GM23338 (cell line): ENCODE results near the gene ITPR2. TPM values are rescaled to one million over a fixed set of nuclear protein-coding genes. Genes with fewer than 3 reads are reported as not detected.
A peak's percentile ranks its signal among the peaks of the same experiment; 100 is the strongest.

ENCODE experiments used
- ATAC-seq: fragments of 200-7000 bp; cut with Tn5 transposase; 3 replicates; pipeline ENCODE4 v1.9.1; 2020
- DNase-seq: peaks from one replicate; pipeline ENCODE4 v3.0.0-alpha.2; 2015; ENCODE audit warnings: low spot score
- H2AFZ ChIP-seq: fragments of 200-600 bp; sonication (generic); 2 replicates; pipeline ENCODE4 v1.8.0; 2016; ENCODE audit warnings: antibody characterized with exemption, mild to moderate bottlenecking, moderate library complexity
- H3F3A ChIP-seq: fragments of 200-600 bp; sonication (generic); replicated peaks from 2 replicates; pipeline ENCODE4 v1.8.0; 2017; ENCODE audit warnings: antibody characterized with exemption, mixed run types, low read depth
- H3K27ac ChIP-seq: fragments of 200-600 bp; sonication (generic); 2 replicates; pipeline ENCODE4 v1.6.1; 2016; ENCODE audit warnings: low read depth
- H3K27me3 ChIP-seq: fragments of 200-600 bp; sonication (generic); 2 replicates; pipeline ENCODE4 v1.8.0; 2016; ENCODE audit warnings: mild to moderate bottlenecking, mixed run types, moderate library complexity; ENCODE audit not compliant: insufficient read depth
- H3K36me3 ChIP-seq: fragments of 200-600 bp; sonication (generic); 2 replicates; pipeline ENCODE4 v1.8.0; 2016; ENCODE audit warnings: mild to moderate bottlenecking; ENCODE audit not compliant: insufficient read depth
- H3K4me1 ChIP-seq: fragments of 200-600 bp; sonication (generic); 2 replicates; pipeline ENCODE4 v1.8.0; 2016; ENCODE audit warnings: mild to moderate bottlenecking, moderate library complexity; ENCODE audit not compliant: insufficient read depth
- H3K4me2 ChIP-seq: fragments of 200-600 bp; sonication (generic); 2 replicates; pipeline ENCODE4 v1.7.1; 2017; ENCODE audit warnings: mixed run types
- H3K4me3 ChIP-seq: fragments of 200-600 bp; sonication (generic); 2 replicates; pipeline ENCODE4 v1.6.1; 2016; ENCODE audit warnings: mixed run types
- H3K79me2 ChIP-seq: fragments of 200-600 bp; sonication (generic); replicated peaks from 2 replicates; pipeline ENCODE4 v1.8.0; 2017; ENCODE audit warnings: mild to moderate bottlenecking; ENCODE audit not compliant: insufficient read depth
- H3K9me2 ChIP-seq: fragments of 200-600 bp; sonication (generic); 2 replicates; pipeline ENCODE4 v1.8.0; 2017; ENCODE audit not compliant: insufficient read depth
- H4K20me1 ChIP-seq: fragments of 200-600 bp; sonication (generic); replicated peaks from 2 replicates; pipeline ENCODE4 v1.8.0; 2017; ENCODE audit warnings: mild to moderate bottlenecking; ENCODE audit not compliant: insufficient read depth
- H3K27ac Mint-ChIP-seq: 2 replicates; pipeline ENCODE4 v1.8.0; 2020; ENCODE audit warnings: inconsistent platforms, mild to moderate bottlenecking, moderate library complexity, mixed read lengths
- H3K27me3 Mint-ChIP-seq: 3 replicates; pipeline ENCODE4 v1.8.0; 2022; ENCODE audit warnings: low read depth, mild to moderate bottlenecking, moderate library complexity, mixed read lengths, inconsistent platforms; ENCODE audit not compliant: insufficient read depth, poor library complexity
- H3K36me3 Mint-ChIP-seq: 3 replicates; pipeline ENCODE4 v1.8.0; 2021; ENCODE audit warnings: low read depth, mild to moderate bottlenecking, inconsistent platforms, moderate library complexity, mixed read lengths
- H3K4me1 Mint-ChIP-seq: 3 replicates; pipeline ENCODE4 v1.8.0; 2020; ENCODE audit warnings: mild to moderate bottlenecking, inconsistent platforms, mixed read lengths
- H3K4me3 Mint-ChIP-seq: 3 replicates; pipeline ENCODE4 v1.8.0; 2021; ENCODE audit warnings: moderate library complexity, mild to moderate bottlenecking, inconsistent platforms, mixed read lengths
- H3K9me3 Mint-ChIP-seq: 3 replicates; pipeline ENCODE4 v1.8.0; 2020; ENCODE audit warnings: moderate library complexity, mild to moderate bottlenecking, inconsistent platforms, mixed read lengths
- EZH2 ChIP-seq: fragments of 200-600 bp; sonication (generic); IDR thresholded peaks from one replicate; pipeline ENCODE4 v1.8.0; 2017; ENCODE audit warnings: antibody characterized with exemption, mild to moderate bottlenecking, low read depth; ENCODE audit not compliant: unreplicated experiment
- JUNB ChIP-seq: IDR thresholded peaks from one replicate; pipeline ENCODE4 v1.6.1; 2016; ENCODE audit warnings: antibody characterized with exemption; ENCODE audit not compliant: unreplicated experiment
- POLR2AphosphoS5 ChIP-seq: IDR thresholded peaks from 2 replicates; pipeline ENCODE4 v1.6.1; 2016; ENCODE audit warnings: antibody characterized with exemption, low read depth
- ZNF114 ChIP-seq: fragments of 250-450 bp; sonication (Bioruptor Pico); IDR thresholded peaks from 2 replicates; pipeline ENCODE4 v1.5.0; 2020; ENCODE audit warnings: mild to moderate bottlenecking, moderate library complexity
- ZNF331 ChIP-seq: fragments of 250-450 bp; sonication (Bioruptor Pico); IDR thresholded peaks from 2 replicates; pipeline ENCODE4 v1.5.0; 2020; ENCODE audit warnings: low read depth, mild to moderate bottlenecking, moderate library complexity
- polyA plus RNA-seq: library from polyadenylated mRNA; unstranded; fragments of >200 nt; fragmentation: Nextera tagmentation; extraction: Ambion mirVana; gene quantifications from 2 replicates; pipeline ENCODE4 v1.2.1, GENCODE V29; 2016
- total RNA-seq: library from RNA; depleted of rRNA; stranded (reverse); fragments of >200 nt; shearing (Covaris generic); gene quantifications from 2 replicates; pipeline ENCODE4 v1.2.3, GENCODE V29; 2014
- TF ChIP-seq, protein P1 (sequence below), 2 experiments: fragments of 200-600 bp in 1 of 2; sonication (generic) in 1 of 2; conservative IDR thresholded peaks; 2 replicates each; pipeline versions ENCODE4 v1.5.1 to v1.6.1; 2016 to 2017; ENCODE audit warnings: antibody characterized with exemption in 2 of 2, low read depth in 2 of 2, mild to moderate bottlenecking in 2 of 2, moderate library complexity in 1 of 2
- TF ChIP-seq, protein P2 (sequence below): IDR thresholded peaks from one replicate; pipeline ENCODE4 v1.6.1; 2018; ENCODE audit warnings: antibody characterized with exemption; ENCODE audit not compliant: unreplicated experiment

ITPR2 gene
- total and polyA plus RNA-seq, 2 experiments from 2014 or later, result 44.5 to 65.2 TPM

DNA sequence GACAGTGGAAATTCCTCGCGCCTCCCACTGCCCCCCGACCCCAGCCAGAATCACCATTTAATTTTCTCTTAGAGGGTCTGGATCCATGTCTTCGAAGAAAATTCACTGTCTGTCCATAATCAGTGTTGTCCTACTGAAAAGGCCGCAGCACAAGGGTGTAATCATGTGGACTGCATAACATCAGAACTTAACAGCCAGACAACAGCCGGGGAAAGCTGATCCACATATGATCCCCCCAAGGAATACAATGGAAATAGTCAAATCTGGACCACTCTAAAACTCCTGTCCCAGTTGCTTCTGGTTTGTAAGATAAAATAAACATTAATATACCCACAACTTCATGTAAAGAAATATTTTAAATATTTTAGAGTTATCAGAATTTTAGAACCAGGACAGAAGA is 460.1 kb downstream of the ITPR2 start:
- Histone ChIP-seq H4K20me1 (no peaks in the 10 kb centered on the region), H3K4me2 (no peak overlapping the region), H3K4me3 (no peak overlapping the region), H3K27ac (no peak overlapping the region), H3K4me1 (no peaks in the 10 kb centered on the region), H3K79me2 (no peaks in the 10 kb centered on the region), H2AFZ (no peak overlapping the region), H3K27me3 (no peaks in the 10 kb centered on the region), H3F3A (no peaks in the 10 kb centered on the region), H3K9me2 (no peaks in the 10 kb centered on the region), H3K36me3 (no peaks in the 10 kb centered on the region)
- no peak for TF ChIP-seq JUNB
- no peak for TF ChIP-seq EZH2
- TF ChIP-seq ZNF331 (CRISPR knock-in tag), result no peak
- no peak for TF ChIP-seq ZNF114
- Mint-ChIP-seq H3K27me3 (peaks cover 1% of the 10 kb centered on the region), H3K4me3 (no peak overlapping the region), H3K9me3 (no peaks in the 10 kb centered on the region), H3K36me3 (no peaks in the 10 kb centered on the region), H3K4me1 (no peaks in the 10 kb centered on the region), H3K27ac (no peak overlapping the region)
- ATAC-seq, result no peak
- no peak for DNase-seq

DNA sequence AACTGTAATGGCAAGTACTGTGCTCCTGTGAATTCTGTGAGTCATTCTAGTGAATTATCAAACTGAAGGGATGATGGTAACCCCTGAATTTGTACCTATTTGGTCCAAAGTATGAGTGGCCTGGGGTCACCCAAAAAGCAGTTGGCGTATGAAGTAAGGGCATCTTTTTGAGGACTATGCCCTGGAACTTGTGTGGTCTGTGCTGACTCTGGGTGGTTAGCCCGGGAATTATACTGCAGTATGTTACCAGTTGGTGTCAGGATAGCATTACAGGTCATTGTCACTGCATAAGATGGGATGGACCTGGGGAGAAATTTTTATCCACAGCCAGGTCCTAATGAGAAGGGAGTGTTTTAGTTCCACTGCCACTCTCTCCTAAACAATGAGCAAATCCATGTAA is 462.9 kb downstream of the ITPR2 start:
- H3K79me2 ChIP-seq, result no peaks in the 10 kb centered on the region
- H3K9me3 Mint-ChIP-seq, result no peaks in the 10 kb centered on the region
- ATAC-seq (peak; percentile 31; the same call in 1 of the 3 replicates), DNase-seq (no peak)
- H3K27ac Mint-ChIP-seq, result peak overlapping the region; percentile 12; the same call in 1 of the 2 replicates
- H3K9me2 ChIP-seq, result no peaks in the 10 kb centered on the region
- H4K20me1 ChIP-seq, result no peaks in the 10 kb centered on the region
- no peak overlapping the region for H3K4me2 ChIP-seq
- no peaks in the 10 kb centered on the region for H3F3A ChIP-seq
- H3K4me3 ChIP-seq, result no peak overlapping the region
- H3K36me3 Mint-ChIP-seq, result no peaks in the 10 kb centered on the region
- TF ChIP-seq POLR2AphosphoS5, result no peak
- TF ChIP-seq, protein P1, sequence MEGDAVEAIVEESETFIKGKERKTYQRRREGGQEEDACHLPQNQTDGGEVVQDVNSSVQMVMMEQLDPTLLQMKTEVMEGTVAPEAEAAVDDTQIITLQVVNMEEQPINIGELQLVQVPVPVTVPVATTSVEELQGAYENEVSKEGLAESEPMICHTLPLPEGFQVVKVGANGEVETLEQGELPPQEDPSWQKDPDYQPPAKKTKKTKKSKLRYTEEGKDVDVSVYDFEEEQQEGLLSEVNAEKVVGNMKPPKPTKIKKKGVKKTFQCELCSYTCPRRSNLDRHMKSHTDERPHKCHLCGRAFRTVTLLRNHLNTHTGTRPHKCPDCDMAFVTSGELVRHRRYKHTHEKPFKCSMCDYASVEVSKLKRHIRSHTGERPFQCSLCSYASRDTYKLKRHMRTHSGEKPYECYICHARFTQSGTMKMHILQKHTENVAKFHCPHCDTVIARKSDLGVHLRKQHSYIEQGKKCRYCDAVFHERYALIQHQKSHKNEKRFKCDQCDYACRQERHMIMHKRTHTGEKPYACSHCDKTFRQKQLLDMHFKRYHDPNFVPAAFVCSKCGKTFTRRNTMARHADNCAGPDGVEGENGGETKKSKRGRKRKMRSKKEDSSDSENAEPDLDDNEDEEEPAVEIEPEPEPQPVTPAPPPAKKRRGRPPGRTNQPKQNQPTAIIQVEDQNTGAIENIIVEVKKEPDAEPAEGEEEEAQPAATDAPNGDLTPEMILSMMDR (conservative IDR thresholded peaks at IDR 0.05; ENCODE audit: low read depth in 2 of 2), result peak in 1 of 2 experiments; percentile 34; a peak in 2 of 4 replicates
- H3K27me3 Mint-ChIP-seq, result peaks cover 1% of the 10 kb centered on the region
- H2AFZ ChIP-seq, result no peak overlapping the region
- no peak overlapping the region for H3K4me3 Mint-ChIP-seq
- no peak overlapping the region for H3K27ac ChIP-seq
- no peaks in the 10 kb centered on the region for H3K36me3 ChIP-seq
- no peaks in the 10 kb centered on the region for H3K4me1 ChIP-seq
- H3K27me3 ChIP-seq, result no peaks in the 10 kb centered on the region
- H3K4me1 Mint-ChIP-seq, result no peaks in the 10 kb centered on the region

DNA sequence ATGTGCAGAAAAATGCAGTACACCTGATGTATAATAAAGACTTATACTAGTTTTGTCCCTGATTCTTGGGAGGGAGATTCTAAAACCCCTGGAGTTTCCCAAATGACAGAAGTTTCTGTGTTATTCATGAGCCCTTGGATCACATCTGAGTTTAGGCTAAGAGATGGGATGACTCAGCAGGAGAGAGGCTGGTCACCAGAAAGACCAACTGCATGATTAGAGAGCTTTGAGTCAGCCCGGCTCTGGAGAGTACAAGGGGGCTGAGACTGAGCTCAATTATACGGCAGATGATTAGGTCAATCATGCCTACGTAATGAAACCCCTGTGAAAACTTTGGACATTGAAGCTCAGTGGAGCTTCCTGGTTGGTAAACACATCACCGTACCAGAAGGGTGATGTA is 463.4 kb downstream of the ITPR2 start:
- Histone ChIP-seq H3K4me3 (no peak overlapping the region), H3K9me2 (no peaks in the 10 kb centered on the region), H3K4me2 (no peak overlapping the region), H3K79me2 (no peaks in the 10 kb centered on the region), H3K27me3 (no peaks in the 10 kb centered on the region), H2AFZ (no peak overlapping the region), H3F3A (no peaks in the 10 kb centered on the region), H3K4me1 (no peaks in the 10 kb centered on the region), H4K20me1 (no peaks in the 10 kb centered on the region), H3K27ac (no peak overlapping the region), H3K36me3 (no peaks in the 10 kb centered on the region)
- no peaks in the 10 kb centered on the region for H3K9me3 Mint-ChIP-seq
- H3K27ac Mint-ChIP-seq, result peak overlapping the region; percentile 12; the same call in 1 of the 2 replicates
- TF ChIP-seq EZH2 (no peak), ZNF114 (no peak), ZNF331 (CRISPR knock-in tag) (no peak)
- TF ChIP-seq, protein P2, sequence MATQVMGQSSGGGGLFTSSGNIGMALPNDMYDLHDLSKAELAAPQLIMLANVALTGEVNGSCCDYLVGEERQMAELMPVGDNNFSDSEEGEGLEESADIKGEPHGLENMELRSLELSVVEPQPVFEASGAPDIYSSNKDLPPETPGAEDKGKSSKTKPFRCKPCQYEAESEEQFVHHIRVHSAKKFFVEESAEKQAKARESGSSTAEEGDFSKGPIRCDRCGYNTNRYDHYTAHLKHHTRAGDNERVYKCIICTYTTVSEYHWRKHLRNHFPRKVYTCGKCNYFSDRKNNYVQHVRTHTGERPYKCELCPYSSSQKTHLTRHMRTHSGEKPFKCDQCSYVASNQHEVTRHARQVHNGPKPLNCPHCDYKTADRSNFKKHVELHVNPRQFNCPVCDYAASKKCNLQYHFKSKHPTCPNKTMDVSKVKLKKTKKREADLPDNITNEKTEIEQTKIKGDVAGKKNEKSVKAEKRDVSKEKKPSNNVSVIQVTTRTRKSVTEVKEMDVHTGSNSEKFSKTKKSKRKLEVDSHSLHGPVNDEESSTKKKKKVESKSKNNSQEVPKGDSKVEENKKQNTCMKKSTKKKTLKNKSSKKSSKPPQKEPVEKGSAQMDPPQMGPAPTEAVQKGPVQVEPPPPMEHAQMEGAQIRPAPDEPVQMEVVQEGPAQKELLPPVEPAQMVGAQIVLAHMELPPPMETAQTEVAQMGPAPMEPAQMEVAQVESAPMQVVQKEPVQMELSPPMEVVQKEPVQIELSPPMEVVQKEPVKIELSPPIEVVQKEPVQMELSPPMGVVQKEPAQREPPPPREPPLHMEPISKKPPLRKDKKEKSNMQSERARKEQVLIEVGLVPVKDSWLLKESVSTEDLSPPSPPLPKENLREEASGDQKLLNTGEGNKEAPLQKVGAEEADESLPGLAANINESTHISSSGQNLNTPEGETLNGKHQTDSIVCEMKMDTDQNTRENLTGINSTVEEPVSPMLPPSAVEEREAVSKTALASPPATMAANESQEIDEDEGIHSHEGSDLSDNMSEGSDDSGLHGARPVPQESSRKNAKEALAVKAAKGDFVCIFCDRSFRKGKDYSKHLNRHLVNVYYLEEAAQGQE, result no peak
- no peak overlapping the region for H3K4me3 Mint-ChIP-seq
- H3K36me3 Mint-ChIP-seq, result no peaks in the 10 kb centered on the region
- no peaks in the 10 kb centered on the region for H3K4me1 Mint-ChIP-seq
- peaks cover 1% of the 10 kb centered on the region for H3K27me3 Mint-ChIP-seq
- peak; percentile 40; the same call in 2 of the 3 replicates for ATAC-seq
- peak; percentile 21 for DNase-seq
